GM12801 (cell line): ENCODE results near the gene PCYOX1L.

ENCODE experiments used
- TF ChIP-seq, protein P1 (sequence below): IDR thresholded peaks from one replicate; pipeline ENCODE4 v1.5.1; 2011; ENCODE audit warnings: control low read depth; ENCODE audit not compliant: insufficient read length; ENCODE audit errors: extremely low read depth

Gene PCYOX1L

DNA sequence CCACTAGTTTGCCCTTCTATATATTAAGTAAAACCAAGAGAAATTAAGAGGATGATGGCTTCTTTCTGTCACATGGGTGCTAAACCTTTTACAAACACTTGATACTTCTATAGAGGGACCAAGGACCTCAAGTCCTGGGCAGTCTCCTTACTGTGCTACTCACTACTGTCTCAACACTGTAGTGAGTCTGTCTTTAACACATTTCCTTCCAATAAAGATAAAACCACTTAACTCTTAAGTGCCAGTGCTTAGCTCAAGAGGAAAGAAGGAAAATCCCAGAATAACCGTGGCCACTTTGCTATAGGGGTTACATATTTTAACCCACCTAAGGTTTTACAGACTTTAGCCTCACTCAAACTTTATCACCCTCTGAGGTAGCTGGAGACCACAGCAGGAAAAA, 16.9 kb upstream of the PCYOX1L start:
- TF ChIP-seq, protein P1, sequence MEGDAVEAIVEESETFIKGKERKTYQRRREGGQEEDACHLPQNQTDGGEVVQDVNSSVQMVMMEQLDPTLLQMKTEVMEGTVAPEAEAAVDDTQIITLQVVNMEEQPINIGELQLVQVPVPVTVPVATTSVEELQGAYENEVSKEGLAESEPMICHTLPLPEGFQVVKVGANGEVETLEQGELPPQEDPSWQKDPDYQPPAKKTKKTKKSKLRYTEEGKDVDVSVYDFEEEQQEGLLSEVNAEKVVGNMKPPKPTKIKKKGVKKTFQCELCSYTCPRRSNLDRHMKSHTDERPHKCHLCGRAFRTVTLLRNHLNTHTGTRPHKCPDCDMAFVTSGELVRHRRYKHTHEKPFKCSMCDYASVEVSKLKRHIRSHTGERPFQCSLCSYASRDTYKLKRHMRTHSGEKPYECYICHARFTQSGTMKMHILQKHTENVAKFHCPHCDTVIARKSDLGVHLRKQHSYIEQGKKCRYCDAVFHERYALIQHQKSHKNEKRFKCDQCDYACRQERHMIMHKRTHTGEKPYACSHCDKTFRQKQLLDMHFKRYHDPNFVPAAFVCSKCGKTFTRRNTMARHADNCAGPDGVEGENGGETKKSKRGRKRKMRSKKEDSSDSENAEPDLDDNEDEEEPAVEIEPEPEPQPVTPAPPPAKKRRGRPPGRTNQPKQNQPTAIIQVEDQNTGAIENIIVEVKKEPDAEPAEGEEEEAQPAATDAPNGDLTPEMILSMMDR: no peak

DNA sequence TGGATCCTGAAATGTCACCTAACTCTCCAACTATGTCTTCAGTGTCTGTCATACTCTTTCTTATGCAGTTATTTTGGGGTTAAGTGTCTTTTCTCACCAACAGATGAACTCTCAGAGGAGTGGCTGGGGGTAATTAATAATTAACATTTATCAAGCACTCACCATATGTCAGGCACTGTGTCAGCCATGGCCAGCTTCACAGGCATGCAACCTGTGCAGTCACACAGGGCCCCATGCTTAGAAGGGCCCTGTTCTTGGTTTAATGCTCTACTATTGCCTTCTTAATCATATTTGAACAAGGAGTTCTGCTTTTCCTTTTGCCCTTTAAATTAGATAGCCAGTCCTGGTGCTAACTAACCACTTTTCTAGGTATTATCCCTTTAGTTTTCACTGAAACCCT, 16.0 kb upstream of the PCYOX1L start:
- TF ChIP-seq, protein P1: no peak

DNA sequence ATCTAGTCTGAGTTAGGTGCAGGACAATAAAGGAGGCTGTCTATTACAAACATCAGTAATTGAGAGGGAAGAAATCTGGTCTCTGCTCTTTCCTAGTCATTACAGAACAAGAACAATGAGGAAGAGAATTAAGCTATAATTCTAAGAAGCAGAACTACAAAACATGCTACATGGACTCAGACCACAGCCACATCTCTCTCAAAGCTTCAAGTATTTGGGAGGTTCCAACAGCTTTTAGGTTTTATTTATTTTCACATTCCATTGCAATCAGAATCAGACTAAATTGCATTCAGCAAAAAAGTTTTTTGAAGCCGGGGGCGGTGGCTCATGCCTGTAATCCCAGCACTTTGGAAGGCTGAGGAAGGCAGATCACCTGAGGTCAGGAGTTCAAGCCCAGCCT, 13.7 kb upstream of the PCYOX1L start:
- TF ChIP-seq, protein P1: no peak

DNA sequence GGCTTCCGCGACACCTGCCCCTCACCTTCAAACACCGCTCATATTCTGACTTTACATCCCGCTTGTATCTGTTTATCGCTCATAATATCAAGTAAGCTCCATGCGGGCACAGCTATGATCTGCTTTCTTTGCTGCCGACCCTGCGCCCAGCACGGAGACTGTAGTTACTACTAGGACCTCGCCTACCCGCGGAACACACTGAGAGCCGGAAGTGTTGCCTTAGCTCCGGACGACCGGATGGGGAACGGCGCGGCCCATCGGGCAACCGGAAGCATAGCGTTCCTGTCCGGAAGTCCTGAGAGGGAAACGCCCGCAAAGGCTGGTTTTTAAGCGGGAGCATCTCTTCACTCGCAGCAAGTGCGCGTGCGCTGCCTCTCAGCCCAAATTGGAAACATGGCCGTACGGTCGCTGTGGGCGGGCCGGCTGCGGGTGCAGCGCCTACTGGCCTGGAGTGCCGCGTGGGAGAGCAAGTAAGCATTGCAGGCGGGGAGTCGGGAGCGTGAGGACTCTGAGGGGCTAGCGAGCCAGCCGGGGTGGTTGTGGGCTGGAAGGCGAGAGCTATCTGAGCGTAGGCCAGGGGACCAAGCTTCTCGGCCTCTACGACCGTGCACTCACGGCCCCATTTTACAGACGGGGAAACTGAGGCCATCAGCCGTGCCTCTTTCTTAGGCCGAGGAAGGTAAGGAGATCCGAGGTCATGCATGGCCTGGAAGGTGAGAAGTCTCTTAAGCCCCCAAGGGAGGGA, 12.5 kb upstream of the PCYOX1L start, which contains the start of gene GRPEL2:
TSS of gene GRPEL2 (plus strand) at position 353 of the 745 bp plus-strand sequence. CDS start at position 394, 41 bp downstream.
- TF ChIP-seq, protein P1: no peak

DNA sequence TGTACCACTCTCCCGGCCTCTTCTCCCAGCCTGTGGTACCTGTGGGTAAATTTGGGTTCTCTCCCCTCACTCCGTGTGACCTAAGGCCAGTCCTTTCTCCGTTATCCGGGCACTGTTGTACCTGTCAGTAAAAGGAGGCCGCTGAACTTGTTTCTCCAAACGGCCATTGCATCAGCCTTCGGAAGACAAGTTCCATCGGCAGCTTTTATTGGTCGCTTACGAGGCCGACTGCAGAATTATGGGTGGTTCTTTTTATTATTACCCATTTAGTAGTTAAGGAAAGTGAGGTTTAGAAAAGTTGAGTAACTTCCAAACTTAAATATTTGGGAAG, 12.0 kb upstream of the PCYOX1L start:
- TF ChIP-seq, protein P1: no peak

DNA sequence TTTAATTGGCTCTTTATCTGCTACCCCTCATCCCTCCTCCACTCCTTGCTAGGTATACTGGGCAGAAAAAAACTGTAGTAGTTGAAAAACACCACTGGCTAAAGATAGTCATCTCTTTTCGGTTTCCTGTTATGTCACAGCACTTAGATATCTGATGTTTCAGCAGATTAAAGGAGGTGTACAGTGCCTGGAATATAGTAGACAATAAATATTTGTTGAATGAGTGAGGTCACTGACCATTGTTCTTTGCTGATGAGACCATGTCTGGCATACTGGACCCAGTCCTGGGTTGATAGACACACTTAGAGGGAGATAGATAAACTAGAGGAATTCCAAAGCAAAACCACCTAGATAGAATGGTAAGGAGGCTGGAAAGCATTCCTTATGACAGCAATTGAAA, 9.3 kb upstream of the PCYOX1L start:
- TF ChIP-seq, protein P1: no peak

DNA sequence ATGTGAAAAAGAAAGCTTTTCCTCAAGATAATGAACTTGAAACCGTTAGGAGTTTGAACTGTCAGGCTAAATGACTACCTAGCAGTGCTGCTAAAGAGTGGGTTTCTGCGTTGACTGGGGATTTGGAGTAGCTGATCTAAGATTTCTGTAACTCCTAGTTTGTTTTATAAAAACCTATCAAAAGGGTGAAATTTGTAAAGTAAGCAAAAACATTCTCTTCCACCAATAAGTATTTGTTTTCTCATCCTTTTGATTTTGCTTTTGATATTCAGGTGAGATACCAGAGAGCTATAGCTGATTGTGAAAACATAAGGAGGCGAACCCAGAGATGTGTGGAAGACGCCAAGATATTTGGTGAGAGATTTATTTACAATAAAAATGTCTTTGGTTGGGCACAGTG, 8.5 kb upstream of the PCYOX1L start:
- TF ChIP-seq, protein P1: no peak
